DOHH2 (cell line): Measurements from ENCODE around the gene SPON2.

ENCODE experiments used
- H3F3A ChIP-seq: fragments of 200-600 bp; sonication (generic), shearing (Covaris generic); 2 replicates; pipeline ENCODE4 v1.6.0; 2016; ENCODE audit warnings: antibody characterized with exemption, mild to moderate bottlenecking; ENCODE audit not compliant: control insufficient read depth, insufficient read depth
- H3K27ac ChIP-seq: fragments of 200-600 bp; sonication (generic); 2 replicates; pipeline ENCODE4 v1.5.1; 2014; ENCODE audit warnings: low read depth, mild to moderate bottlenecking, low read length, moderate library complexity
- H3K27me3 ChIP-seq: fragments of 200-600 bp; sonication (generic); 2 replicates; pipeline ENCODE4 v1.6.1; 2014; ENCODE audit warnings: mild to moderate bottlenecking, low read length, mixed read lengths; ENCODE audit not compliant: control insufficient read depth
- H3K36me3 ChIP-seq: fragments of 200-600 bp; sonication (generic); 2 replicates; pipeline ENCODE4 v1.6.1; 2014; ENCODE audit warnings: mild to moderate bottlenecking, low read length, moderate library complexity, mixed read lengths; ENCODE audit not compliant: control insufficient read depth
- H3K4me1 ChIP-seq: fragments of 200-600 bp; sonication (generic); 2 replicates; pipeline ENCODE4 v1.6.1; 2014; ENCODE audit warnings: mild to moderate bottlenecking, low read length, mixed read lengths; ENCODE audit not compliant: control insufficient read depth
- H3K4me2 ChIP-seq: fragments of 200-600 bp; sonication (generic); 2 replicates; pipeline ENCODE4 v1.6.0; 2014; ENCODE audit warnings: mild to moderate bottlenecking, low read length, moderate library complexity
- H3K4me3 ChIP-seq: fragments of 200-600 bp; sonication (generic); 2 replicates; pipeline ENCODE4 v1.5.1; 2014; ENCODE audit warnings: mild to moderate bottlenecking, low read length, mixed read lengths
- H3K79me2 ChIP-seq: fragments of 200-600 bp; sonication (generic); 2 replicates; pipeline ENCODE4 v1.6.1; 2014; ENCODE audit warnings: mild to moderate bottlenecking, low read length, mixed read lengths; ENCODE audit not compliant: control insufficient read depth
- H3K9me2 ChIP-seq: fragments of 200-600 bp; sonication (generic); replicated peaks from 2 replicates; pipeline ENCODE4 v1.6.1; 2014; ENCODE audit warnings: mild to moderate bottlenecking, low read length, mixed read lengths; ENCODE audit not compliant: control insufficient read depth
- H3K9me3 ChIP-seq: fragments of 200-600 bp; sonication (generic); 2 replicates; pipeline ENCODE4 v1.6.1; 2014; ENCODE audit warnings: antibody characterized with exemption, low read length, mixed read lengths; ENCODE audit not compliant: control insufficient read depth, insufficient read depth
- H4K20me1 ChIP-seq: fragments of 200-600 bp; sonication (generic); 2 replicates; pipeline ENCODE4 v1.6.0; 2014; ENCODE audit warnings: low read depth, mild to moderate bottlenecking, antibody characterized with exemption, low read length, moderate library complexity; ENCODE audit not compliant: control insufficient read depth, insufficient read depth
- EZH2phosphoT487 ChIP-seq: fragments of 200-600 bp; sonication (generic); IDR thresholded peaks from 2 replicates; pipeline ENCODE4 v1.6.1; 2017; ENCODE audit warnings: borderline replicate concordance, mild to moderate bottlenecking, antibody characterized with exemption, low read length, moderate library complexity, mixed read lengths
- TF ChIP-seq, protein P1 (sequence below): fragments of 200-600 bp; sonication (generic); IDR thresholded peaks from one replicate; pipeline ENCODE4 v1.5.1; 2014; ENCODE audit warnings: antibody characterized with exemption, mild to moderate bottlenecking, low read depth, low read length; ENCODE audit not compliant: poor library complexity, severe bottlenecking

The SPON2 gene

DNA sequence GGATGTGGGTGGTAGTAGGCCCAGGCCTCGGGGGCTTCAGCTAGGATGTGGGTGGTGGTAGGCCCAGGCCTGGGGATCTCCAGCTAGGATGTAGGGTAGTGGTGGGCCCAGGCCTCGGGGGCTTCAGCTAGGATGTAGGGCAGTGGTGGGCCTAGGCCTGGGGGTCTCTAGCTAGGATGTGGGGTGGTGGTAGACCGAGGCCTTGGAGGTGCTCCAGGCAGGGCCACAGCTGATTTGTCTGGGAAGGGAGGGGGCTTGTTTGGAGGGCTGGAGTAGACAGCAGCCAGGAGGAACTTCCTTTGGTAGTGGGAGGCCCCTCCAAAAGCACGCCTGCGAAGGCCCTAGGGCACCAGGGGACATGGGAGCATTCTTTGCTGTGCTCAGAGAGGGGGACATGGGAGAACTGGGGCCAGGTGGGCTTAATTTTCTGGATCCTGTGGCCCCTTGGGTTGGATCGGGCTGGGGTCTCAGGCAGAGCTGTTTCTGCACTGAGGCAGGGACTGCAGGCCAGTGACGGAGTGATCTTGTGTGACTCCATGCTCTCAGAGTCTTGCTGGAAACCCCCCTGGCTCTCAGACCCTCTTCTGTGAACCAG is 3.3 kb upstream of the SPON2 start:
- no peak overlapping the region for H3K4me3 ChIP-seq
- H3F3A ChIP-seq, result peaks cover 3% of the 10 kb centered on the region; the same call in 1 of the 2 replicates
- H3K79me2 ChIP-seq, result no peaks in the 10 kb centered on the region
- H3K4me2 ChIP-seq, result no peak overlapping the region
- H3K9me3 ChIP-seq, result no peaks in the 10 kb centered on the region; the same call in 1 of the 2 replicates
- peaks cover 17% of the 10 kb centered on the region for H3K36me3 ChIP-seq
- no peak overlapping the region for H3K27ac ChIP-seq
- no peak for TF ChIP-seq EZH2phosphoT487
- TF ChIP-seq, protein P1, sequence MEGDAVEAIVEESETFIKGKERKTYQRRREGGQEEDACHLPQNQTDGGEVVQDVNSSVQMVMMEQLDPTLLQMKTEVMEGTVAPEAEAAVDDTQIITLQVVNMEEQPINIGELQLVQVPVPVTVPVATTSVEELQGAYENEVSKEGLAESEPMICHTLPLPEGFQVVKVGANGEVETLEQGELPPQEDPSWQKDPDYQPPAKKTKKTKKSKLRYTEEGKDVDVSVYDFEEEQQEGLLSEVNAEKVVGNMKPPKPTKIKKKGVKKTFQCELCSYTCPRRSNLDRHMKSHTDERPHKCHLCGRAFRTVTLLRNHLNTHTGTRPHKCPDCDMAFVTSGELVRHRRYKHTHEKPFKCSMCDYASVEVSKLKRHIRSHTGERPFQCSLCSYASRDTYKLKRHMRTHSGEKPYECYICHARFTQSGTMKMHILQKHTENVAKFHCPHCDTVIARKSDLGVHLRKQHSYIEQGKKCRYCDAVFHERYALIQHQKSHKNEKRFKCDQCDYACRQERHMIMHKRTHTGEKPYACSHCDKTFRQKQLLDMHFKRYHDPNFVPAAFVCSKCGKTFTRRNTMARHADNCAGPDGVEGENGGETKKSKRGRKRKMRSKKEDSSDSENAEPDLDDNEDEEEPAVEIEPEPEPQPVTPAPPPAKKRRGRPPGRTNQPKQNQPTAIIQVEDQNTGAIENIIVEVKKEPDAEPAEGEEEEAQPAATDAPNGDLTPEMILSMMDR, result no peak
- H3K9me2 ChIP-seq, result no peaks in the 10 kb centered on the region
- H3K4me1 ChIP-seq, result peaks cover 5% of the 10 kb centered on the region; the same call in 1 of the 2 replicates
- H3K27me3 ChIP-seq, result no peaks in the 10 kb centered on the region
- H4K20me1 ChIP-seq, result no peaks in the 10 kb centered on the region

- no peak overlapping the region for H3K4me2 ChIP-seq
- H3K36me3 ChIP-seq, result peaks cover 12% of the 10 kb centered on the region
- no peak overlapping the region for H3K27ac ChIP-seq
- no peaks in the 10 kb centered on the region for H3K79me2 ChIP-seq
- no peak overlapping the region for H3K4me3 ChIP-seq
- H3K27me3 ChIP-seq, result no peaks in the 10 kb centered on the region
- H3K4me1 ChIP-seq, result peaks cover 5% of the 10 kb centered on the region; the same call in 1 of the 2 replicates
- H4K20me1 ChIP-seq, result no peaks in the 10 kb centered on the region
- TF ChIP-seq, protein P1, result no peak
- TF ChIP-seq EZH2phosphoT487, result no peak
- no peaks in the 10 kb centered on the region for H3K9me2 ChIP-seq
- no peaks in the 10 kb centered on the region for H3K9me3 ChIP-seq
- H3F3A ChIP-seq, result peaks cover 3% of the 10 kb centered on the region; the same call in 1 of the 2 replicates
Observed at GRCh38 chr4:1174941-1175634, 2.7 kb upstream of the SPON2 start.

GRCh38 chr4:1172971-1173757 is 781 bp upstream of the SPON2 start:
- no peak overlapping the region for H3K4me2 ChIP-seq
- no peaks in the 10 kb centered on the region for H3K9me2 ChIP-seq
- peaks cover 2% of the 10 kb centered on the region for H3K4me1 ChIP-seq
- no peaks in the 10 kb centered on the region for H3K27me3 ChIP-seq
- no peak overlapping the region for H3K4me3 ChIP-seq
- no peak overlapping the region for H3K27ac ChIP-seq
- H3K79me2 ChIP-seq, result no peaks in the 10 kb centered on the region
- H3K36me3 ChIP-seq, result no peaks in the 10 kb centered on the region
- H3F3A ChIP-seq, result peaks cover 3% of the 10 kb centered on the region; the same call in 1 of the 2 replicates
- H3K9me3 ChIP-seq, result no peaks in the 10 kb centered on the region
- TF ChIP-seq EZH2phosphoT487, result no peak
- TF ChIP-seq, protein P1, result no peak
- H4K20me1 ChIP-seq, result no peaks in the 10 kb centered on the region
